HG03571 (cell line): ENCODE measurements around the gene HOXB6.

Experiments
- ATAC-seq: cut with Tn5 transposase; IDR thresholded peaks from one replicate; pipeline ENCODE4 v1.9.1; 2021; ENCODE audit not compliant: unreplicated experiment

Gene HOXB6

DNA sequence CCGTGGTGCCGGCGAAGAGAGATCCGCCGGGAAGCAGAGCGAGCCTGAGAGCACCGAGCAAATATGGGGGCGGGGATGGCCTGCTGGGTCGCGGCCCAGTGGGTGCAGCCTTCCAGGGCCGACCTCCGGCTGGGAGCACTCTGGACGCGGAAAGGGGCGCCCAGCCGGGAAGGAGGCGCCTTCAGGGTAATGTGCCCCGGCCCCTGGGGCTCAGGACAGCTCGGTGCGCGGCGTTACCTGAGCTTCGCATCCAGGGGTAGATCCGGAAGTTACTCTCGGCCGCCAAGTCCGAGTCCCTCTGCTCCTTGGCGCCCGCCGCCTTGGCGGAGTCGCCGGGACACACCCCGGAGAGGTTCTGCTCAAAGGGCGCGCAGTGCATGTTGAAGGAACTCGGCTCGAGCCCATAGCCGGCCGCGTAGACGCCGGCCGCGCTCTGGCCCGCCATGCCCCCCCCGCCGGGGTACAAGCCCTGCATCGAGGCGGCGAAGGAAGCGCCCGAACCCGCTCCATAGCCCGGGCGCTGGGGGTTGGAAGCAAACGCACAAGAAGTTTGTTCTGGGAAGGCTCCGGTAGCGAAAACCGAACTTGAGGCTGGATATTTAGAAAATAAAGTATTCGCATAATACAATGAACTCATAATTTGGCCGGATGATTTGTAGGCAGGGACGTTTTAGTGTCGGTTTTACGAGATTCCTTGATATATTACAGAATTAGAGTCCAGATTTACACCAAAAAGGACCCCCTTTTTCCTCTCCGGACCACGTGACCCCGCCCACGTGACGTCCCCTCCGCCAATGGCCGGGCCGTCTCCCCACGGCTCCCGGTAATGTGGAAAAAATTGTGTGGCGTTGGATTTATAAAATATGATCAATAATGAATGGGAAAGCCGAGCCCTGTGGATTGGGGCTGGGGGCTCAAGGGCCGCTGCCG lies 5.8 kb upstream of the HOXB6 start, which contains the start of gene HOXB7:
HOXB7 (minus strand) TSS at position 736 of the 930 bp plus-strand sequence; CDS start at position 637, 99 bp downstream.
- no peak for ATAC-seq

DNA sequence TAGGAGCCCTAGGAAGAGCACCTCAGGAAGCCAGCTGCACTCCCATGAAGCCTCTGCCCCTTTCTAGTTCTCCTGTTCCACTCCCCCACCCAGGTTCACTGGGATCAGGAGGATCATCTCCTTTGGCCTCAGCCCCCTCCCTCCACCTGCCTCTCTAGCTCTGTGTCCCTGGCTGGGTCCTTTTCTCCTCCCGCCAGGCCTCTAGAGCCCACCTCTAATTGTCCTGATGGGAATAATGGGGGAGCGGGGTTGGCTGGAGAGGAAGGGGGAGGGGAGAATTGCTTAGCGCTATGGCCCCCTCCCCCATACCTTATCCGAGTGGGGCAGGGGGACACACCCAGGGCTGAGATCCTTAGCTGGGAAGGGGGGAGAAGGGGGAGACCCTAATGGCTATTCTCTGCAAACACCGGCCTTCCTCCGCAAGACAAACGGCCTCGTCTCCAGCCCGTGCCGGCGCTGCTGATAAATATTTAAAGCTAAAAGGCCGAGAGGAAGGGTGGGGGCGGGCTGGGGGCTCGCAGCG lies 5.0 kb upstream of the HOXB6 start:
- no peak for ATAC-seq

DNA sequence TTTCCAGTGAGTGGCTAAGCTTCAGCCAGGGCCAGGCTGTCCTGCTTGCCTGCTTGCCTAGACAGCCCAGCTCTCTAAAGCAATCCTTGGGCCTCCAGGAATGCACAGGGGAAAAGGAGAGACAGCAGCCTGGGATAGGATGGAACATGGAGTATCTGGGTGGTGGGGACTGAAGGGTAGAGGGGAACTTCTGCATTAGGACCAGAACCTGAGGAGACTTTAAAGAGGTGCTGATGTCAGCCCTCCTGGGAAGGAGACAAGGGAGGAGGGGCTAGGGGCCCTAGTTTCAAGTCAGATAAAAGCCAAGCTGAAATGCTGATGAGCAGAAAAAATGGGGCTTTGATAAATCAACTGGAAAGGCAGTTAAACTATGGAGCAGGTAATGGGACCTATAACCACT lies 4.2 kb upstream of the HOXB6 start:
- ATAC-seq, result no peak

DNA sequence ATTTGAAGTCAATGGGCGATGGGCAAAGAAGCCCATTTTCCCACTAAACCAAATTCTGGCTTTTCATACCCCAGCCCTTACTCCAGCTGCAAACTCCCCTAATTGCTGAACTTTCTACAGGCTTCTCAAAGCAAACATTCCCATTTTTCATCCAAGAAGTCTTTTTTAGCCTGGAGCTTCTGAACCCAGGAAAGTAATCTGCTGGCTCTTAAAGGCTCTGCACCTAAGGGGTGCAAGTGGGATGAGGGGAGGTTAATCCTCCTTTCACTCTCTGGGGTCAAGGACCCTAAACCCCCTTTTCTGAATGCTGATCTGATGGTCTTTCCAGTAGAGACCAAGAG lies 3.7 kb upstream of the HOXB6 start:
- no peak for ATAC-seq

DNA sequence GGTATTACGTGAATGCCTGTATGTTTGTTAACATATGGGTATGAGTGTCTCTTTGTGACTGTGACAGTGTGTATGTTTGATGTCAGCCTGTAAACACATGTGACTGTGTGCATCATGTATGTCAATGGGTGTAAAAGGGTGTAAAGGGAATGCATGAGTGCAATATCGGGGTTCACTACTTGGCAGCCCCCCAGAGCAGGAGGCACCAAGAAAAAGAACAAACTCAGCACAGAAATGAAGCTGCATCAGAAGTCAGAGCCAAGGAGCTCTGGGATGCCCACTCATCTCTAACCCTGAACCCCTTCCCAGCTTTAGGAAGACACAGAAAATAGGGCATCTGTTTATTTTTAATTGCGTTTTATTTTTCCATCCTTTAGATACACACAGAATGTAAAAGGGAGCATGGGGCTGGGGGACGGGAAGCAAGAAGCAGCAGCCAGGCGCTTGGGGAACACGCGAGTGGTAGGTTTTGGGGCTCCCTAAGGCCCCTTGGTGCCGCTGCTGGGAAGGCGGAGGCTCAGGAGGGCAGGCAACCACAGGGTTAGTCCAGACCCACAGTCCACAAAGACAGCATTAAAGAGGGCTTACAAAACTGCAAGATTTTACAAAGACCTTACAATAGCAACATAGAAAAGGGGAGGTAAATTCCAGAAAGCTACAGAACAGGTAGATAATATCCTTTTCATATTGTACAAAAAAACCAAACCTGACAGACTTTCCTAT lies 2.3 kb upstream of the HOXB6 start:
- ATAC-seq, result no peak

DNA sequence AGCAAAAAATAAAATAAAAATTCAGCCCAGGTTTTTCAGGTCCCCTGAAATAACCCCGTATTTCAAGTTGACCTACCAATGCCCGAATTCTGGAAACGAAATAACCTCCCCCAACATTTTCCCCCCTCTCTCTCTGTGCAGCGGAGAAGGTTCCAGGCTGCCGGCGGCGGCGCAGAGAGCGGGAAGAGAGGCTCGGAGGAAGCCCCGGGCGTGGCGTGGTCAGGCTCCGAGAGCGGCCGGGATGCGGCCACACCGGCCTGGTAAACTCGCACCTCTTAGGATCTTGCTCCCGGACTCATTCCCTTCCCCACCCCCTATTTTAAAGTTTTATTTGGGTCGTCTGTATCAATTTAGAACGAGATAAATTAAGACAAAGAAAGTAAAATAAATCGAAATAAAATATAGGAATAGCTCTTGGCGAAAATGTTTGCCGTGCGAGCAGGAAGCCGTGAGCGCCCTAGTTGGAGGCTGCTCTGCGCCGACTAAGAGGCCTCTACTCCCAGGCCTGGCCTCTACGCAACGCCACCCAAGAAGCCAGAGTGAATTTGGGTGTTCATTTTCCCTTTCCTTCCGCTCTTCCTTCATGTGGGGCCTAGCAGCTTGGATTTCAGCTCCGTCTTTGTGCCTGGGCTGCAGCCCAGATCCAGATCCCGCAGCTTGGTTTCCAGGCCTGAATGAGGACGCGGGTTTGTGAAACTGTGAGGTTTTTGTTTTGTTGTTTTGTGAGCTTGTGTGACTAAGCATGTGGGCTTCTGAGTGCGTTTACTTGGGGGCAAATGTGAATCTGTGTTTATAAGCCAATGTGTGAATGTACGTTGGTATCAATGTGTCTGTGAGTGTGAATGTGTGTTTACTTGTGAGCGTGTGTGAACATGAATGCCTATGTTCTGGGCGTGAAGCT lies 1.5 kb upstream of the HOXB6 start:
- no peak for ATAC-seq

DNA sequence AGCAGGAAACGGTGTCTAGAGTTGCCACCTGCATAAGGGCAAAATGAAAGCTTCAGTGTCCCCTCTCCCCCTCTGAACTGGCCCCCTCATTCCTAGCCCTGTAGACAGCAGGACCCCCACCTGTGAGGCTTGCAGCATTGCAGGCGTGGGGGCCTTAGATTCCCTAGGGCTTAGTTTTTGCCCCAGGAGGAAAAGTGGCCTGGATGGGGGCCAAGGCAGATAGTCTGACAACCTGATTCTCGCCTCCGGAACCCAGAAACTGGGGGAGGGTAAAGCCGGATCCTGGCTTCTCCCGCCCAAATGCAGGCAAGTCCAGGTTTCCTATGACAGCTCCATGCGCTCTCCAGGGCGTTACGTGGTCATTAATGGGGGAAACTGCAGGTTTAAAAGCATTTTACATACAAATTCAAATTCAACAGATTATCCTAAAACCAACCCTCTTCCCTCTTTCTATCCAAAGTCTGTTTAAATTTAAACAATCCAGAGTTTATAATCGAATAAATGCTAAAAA lies 678 bp upstream of the HOXB6 start:
- ATAC-seq, result no peak

DNA sequence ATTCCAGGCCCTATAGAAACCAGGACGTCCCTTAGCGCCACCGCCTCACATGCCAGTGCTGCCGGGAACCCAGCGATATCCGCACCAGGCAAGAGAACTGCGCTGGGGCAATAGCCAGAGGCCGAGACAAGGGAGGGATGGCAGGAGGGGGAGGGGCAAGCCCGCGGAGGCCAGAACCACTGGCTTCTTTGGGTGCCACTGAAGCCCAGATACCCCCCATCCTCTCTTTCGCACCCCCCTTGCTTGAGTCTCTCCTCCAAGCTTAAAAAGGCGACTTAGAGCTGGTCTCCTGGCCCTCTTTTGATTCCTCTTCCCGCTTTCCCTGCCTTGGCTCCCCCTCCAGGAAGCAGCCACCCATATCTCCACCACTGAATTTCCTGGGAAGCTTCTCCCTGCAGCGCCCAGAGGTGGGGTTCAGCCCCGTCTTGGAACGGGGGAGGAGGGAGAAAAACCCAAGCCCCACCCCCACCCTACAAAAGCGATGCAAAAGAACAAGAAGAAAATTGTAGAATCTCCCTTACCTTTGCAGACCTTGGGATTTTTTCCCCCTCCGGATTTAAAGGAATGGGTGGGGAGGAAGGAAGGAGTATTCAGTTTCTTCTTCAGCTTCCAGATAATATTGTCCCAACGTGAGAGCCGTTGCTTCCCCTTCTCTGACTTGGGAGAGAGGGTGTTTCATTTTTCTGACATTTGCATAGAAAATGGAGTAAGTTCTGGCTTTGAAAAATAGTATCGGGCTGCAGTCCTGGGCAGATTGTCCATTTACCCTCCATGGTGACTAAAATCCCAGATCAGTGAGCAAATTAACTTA lies 622 bp downstream of the HOXB6 start:
- no peak for ATAC-seq

DNA sequence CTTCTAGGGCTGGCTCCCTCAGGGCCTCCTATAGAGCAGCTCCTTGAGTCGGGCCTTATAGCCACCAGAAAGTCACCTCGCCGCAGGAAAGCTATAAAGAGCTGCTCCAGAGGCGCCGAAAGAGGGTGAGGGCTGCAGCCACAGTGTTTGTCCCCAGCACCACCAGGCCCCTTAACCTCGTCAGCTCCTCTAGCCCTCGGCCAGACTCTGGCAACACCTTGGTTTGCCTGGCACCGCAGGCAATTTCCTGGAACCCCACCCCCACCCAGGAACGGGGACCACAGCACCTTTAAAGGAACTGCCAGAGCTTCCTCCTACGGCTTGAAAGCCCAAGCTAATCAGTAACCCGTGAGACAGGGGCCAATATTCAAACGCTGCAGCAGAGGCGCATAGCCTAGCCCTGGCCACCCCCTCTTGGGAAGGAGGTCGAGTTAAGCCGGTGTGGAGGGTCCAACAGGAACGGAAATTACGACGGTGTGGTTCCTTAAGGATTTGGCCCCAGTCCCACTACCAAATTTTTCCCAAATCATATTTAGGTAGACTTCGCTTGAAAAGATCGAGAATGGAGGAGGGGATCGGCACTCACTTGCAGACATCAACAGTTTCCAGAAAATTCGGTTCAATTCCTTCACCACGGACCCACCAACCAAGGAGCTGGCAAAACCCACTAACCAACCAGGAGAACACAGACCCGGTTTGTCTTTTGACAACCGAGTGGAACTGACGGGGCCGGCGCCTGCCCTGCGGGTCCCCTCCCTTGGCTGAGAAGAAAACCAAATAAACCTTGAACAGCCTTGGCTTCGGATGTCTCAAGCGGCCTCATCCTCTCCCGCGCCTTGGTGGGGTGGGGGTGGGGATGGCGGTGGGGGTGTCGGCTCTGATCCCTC lies 3.0 kb downstream of the HOXB6 start:
- no peak for ATAC-seq

DNA sequence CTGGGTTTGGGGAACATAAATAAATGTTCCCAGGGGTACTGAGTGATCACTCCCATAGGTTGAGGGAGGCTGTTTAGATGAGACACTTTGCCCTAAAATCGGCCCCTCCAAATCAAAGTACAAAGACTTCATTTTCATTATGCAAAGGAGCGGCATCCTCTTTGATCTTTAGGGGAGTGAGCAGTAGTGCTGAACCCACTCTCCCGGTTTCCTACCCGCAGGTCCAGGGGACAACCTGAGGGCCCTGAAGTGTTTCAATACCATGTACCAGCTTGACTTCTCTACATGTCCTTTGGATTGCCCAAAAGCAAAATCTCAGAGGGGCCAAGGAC lies 3.6 kb downstream of the HOXB6 start:
- no peak for ATAC-seq

DNA sequence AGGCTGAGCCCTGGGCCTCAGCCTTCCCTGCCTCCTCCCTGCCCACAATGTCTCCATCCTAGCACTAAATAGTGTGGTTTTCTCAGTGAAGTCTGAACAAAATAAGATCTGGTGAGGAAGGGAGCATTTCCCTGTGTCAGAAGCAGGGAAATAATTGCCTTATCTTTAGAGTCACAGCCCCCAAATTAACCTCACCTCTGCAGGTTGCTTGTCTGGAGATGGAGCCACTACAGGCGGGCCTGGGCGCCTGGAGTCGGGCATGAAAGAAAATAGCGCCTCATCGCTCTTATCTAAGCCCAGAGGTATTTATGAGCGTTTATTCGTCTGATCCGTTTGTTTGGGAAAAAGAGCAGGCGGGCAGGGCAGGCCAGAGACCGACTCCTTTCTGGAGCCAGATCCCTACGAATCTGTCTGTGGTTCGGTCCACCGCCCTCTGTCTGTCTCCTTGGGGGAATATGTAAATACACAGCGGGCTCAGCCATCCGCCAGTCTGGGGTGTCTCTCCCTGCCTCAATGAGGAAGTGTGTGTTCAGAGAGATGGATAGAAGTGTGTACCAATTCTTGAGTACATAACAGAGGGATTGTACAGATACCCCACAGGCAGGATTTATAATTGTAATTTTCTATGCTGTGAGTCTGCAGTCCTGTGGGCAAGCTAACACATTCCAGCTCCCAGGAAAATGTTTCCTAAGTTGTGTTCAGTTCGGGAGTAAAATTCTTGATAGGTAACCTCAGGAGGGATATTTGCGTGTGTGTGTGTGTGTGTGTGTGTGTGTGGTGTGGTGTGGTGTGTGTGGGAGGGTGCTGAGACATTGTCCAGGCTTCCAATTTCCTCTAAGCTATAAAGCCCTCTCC lies 4.3 kb downstream of the HOXB6 start:
- ATAC-seq, result no peak

DNA sequence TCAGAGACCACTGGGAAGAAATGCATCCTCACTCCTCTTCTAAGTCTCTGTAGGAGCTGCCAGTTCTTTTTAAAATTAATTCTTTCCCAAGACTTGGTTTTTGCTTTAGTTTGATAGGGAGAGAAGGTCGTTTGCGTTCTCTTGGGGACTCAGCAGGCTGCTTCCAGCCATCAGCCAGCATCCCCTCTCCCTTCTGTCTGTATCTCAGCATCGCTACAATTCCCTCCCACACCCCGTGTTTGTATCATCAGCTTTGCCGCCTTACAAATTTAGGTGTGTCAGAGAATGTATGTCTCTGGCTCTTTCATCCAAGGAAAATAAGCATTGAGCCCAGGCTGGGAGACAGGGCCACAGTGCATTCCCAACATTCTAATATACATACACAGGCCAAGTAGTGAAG lies 5.4 kb downstream of the HOXB6 start:
- ATAC-seq, result no peak

DNA sequence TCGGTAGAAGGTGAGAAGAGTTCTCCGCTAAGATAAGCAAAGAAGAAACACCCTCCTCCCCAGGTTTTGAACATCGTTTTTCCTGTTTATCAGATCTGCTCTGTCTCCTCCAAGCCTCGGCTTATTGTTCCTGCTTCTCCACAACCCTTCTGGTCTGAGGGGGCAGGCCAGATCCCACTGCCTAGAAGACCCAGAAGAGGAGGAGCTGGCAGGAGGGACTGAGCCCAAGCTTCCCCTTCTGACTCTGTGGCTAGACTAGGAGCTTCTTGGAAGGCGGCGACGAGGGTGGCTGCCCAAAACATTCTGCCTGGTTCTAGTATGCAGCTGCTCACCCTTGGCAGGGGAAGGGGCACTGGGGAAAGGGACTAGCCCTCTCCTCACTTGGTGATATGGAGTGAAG lies 6.0 kb downstream of the HOXB6 start:
- ATAC-seq, result no peak

DNA sequence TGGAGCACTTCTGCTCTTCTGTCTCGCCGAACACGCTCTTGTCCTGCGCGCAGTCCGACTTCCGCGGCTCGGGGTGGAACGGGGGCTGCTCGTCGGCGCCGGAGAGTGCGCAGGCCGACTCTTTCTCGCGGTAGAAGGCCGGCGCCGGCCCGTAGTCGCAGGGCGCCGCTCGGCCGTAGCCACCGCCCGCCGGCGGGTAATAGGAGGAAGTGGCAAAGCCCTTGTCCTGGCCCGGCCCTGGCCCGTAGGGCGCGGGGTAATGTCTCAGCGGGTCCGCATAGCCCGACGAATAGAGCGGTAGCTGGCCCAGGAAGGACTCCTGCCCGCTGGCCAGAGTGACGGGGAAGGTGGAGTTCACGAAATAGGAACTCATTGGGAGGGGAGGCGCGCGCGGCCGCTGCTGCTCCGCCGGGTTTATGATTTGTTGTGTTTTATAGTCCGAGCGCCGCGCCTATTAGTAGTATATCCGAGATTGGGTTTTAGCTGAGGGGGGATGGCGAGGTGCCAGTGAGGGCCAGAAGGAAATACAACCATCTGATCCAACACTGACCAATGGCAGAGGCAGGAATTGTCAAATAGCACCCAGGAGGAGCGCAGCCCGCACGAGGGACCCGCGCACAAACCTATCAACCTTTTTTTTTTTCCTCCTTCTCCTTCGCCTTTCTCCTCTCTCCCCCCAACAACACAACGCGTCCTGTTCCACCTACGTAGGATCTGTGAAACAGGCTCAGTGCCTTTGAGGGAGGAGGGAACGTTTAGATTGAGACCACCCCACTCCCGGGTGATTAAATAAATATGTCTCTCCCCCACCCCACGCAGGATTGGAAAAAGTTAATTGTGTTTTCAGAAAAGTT lies 6.8 kb downstream of the HOXB6 start:
- no peak for ATAC-seq

DNA sequence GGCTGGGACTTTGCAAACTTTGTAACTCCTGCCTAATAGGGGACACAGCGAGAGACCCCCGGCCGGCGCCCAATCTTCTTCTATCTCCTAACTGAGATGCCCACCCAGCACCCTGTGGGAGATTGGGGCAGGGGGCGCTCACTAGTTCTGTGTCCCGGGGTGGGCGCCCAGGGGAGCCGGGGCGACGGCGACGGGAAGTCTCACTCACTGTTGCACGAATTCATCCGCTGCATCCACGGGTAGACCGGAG lies 7.3 kb downstream of the HOXB6 start:
- ATAC-seq, result no peak

DNA sequence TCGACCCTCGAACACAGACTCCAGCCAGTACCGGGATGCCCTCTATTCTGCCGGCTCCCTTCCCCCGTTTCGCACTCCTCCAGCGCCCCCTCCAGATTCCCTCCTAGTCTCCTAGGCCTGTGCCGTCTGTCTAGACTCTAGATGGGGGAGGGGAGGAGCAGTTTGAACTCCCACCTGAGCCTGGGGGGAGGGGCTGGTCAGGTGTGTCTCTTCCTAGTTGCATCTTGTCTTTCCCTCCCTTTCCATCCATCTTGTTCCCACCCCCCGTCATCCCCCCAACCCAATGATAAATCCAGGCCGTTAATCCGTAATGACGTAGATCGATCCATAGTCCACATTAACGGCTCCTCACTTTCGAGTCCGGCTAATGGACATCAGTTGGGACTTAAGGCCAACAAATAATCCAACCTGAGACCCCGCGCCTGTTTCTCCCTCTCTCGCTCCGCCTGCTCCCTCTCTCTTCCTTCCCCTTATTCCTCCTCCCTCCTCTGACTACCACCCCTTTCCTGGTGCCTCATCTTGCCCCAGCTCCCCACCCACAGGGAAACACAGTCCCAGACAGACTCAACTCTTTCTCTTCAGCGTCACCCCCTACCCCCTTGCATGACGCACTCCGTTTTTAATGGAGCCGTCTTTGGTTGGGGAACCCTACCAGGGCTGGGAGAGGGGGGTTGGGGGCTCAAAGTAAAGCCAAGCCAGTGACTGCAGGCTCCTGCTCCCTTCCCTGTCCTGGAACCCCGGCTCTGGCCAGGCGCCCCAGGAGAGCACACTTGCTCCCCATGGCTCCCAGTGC lies 7.9 kb downstream of the HOXB6 start:
- no peak for ATAC-seq
